Thyroid gland (tissue), 4 donors: ENCODE measurements around the gene MYEF2. TPM values are rescaled to one million over a fixed set of nuclear protein-coding genes. Genes with fewer than 3 reads are reported as not detected.

Source experiments
- DNase-seq, 2 donors: peaks; one replicate each; pipeline ENCODE4 v3.0.0-alpha.2; 2019
- H3K27ac ChIP-seq, 3 donors: fragments of 200-600 bp; sonication (generic); 1 replicate in 2 of 3; 2 replicates in 1 of 3; pipeline ENCODE4 v1.5.1; 2016 to 2019; ENCODE audit warnings: mild to moderate bottlenecking in 1 of 3, moderate library complexity in 1 of 3
- H3K27me3 ChIP-seq: fragments of 200-600 bp; sonication (generic); one replicate; pipeline ENCODE4 v1.5.1; 2019
- H3K36me3 ChIP-seq, 2 donors: fragments of 200-600 bp; sonication (generic); one replicate each; pipeline ENCODE4 v1.5.1; 2016 to 2019
- H3K4me1 ChIP-seq, 2 donors: fragments of 200-600 bp; sonication (generic); one replicate each; pipeline ENCODE4 v1.5.1; 2017 to 2019
- H3K4me3 ChIP-seq, 3 donors: fragments of 200-600 bp; sonication (generic); replicated peaks in 1 of 3; 1 replicate in 2 of 3; 2 replicates in 1 of 3; pipeline ENCODE4 v1.5.1; 2016; ENCODE audit warnings: mild to moderate bottlenecking in 1 of 3
- H3K9me3 ChIP-seq: fragments of 200-600 bp; sonication (generic); one replicate; pipeline ENCODE4 v1.5.1; 2017
- POLR2A ChIP-seq, 2 donors: fragments of 450-650 bp; IDR thresholded peaks; one replicate each; pipeline ENCODE4 v1.6.1; 2017; ENCODE audit warnings: antibody characterized with exemption in 2 of 2, mild to moderate bottlenecking in 2 of 2, moderate library complexity in 1 of 2
- WGBS, 2 donors: methylation state at CpG; one replicate each; pipeline ENCODE4 v1.1.5; 2017; 5-methylcytosine and 5-hydroxymethylcytosine counted together
- intact Hi-C: fragments of 100-400 bp; cut with DNase I; formaldehyde crosslinking; loops from one replicate; pipeline ENCODE4 v1.15.1; 2023
- total RNA-seq, 4 donors: library from RNA; depleted of rRNA; stranded (reverse); fragments of >200 nt; gene quantifications; one replicate each; pipeline ENCODE4 v1.2.3, GENCODE V29; 2016
- TF ChIP-seq, protein P1 (sequence below), 6 experiments: fragments of 200-600 bp in 3 of 6; fragments of 450-650 bp in 3 of 6; sonication (generic) in 3 of 6; IDR thresholded peaks; one replicate each; pipeline ENCODE4 v1.5.1; 2016 to 2019; ENCODE audit warnings: antibody characterized with exemption in 6 of 6, mild to moderate bottlenecking in 2 of 6, inconsistent platforms in 1 of 6, moderate library complexity in 1 of 6

Gene MYEF2, protein sequence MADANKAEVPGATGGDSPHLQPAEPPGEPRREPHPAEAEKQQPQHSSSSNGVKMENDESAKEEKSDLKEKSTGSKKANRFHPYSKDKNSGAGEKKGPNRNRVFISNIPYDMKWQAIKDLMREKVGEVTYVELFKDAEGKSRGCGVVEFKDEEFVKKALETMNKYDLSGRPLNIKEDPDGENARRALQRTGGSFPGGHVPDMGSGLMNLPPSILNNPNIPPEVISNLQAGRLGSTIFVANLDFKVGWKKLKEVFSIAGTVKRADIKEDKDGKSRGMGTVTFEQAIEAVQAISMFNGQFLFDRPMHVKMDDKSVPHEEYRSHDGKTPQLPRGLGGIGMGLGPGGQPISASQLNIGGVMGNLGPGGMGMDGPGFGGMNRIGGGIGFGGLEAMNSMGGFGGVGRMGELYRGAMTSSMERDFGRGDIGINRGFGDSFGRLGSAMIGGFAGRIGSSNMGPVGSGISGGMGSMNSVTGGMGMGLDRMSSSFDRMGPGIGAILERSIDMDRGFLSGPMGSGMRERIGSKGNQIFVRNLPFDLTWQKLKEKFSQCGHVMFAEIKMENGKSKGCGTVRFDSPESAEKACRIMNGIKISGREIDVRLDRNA
- 10 to 100 TPM in 3 of 4 donors, 1 to 10 TPM in 1; 6.4 to 19.4 (median 11.9) TPM for total RNA-seq

DNA sequence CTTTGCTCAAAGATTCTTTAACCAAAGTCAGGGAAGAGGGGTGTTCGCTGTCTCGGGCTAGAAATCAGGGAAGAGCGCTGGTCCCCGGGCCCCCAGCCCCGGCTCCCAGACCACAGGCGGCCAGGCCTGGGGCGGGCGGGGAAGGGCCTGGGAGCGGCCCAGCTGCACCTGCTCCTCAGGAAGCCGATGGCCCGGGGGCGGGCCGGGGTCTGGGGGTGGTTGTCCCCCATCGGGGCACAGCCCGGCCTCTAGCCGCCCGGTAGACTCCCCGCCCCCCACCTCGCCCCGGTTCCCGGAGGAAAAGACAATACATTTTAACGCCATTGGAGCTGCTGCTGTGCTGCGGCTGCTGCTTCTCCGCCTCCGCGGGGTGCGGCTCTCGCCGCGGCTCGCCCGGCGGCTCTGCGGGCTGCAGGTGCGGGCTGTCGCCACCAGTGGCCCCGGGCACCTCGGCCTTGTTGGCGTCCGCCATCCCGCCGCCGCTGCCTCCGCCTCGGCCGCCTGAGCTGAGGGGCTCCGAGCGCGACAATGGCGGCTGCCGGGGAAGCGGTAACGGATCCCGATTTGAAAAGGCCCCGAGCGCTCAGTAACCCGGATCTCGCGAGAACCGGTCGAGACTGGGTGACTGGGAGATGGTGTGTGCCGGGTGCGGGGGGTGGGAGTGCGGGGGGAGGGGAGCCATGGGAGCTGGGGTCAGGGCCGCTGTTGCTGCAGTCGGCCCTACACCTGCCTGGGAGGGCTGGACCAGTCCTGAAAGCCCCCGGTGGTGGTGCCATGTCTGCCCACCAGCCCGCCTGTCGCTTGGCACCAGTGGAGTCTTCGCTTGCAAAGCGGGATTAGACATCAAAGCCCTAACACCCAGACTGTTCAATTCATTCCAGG, at the start of gene MYEF2:
Gene MYEF2 (minus strand): TSS at position 530 of the 882 bp plus-strand sequence. CDS start 58 bp downstream, at position 472.
- 3 to 23% methylated on average over 9 to 26 of the region's 71 CpGs for WGBS, 2 donors
- Histone ChIP-seq H3K4me3 (peak within 1 kb of the TSS; percentile 5 to 70 (median 36)), H3K4me1 (peaks cover 0 to 12% of the 10 kb centered on the region in 2 donors), H3K27ac (no peak within 1 kb of the TSS), H3K27me3 (no peaks in the 10 kb centered on the region), H3K36me3 (no peaks in the 10 kb centered on the region), H3K9me3 (no peaks in the 10 kb centered on the region)
- TF ChIP-seq, protein P1, sequence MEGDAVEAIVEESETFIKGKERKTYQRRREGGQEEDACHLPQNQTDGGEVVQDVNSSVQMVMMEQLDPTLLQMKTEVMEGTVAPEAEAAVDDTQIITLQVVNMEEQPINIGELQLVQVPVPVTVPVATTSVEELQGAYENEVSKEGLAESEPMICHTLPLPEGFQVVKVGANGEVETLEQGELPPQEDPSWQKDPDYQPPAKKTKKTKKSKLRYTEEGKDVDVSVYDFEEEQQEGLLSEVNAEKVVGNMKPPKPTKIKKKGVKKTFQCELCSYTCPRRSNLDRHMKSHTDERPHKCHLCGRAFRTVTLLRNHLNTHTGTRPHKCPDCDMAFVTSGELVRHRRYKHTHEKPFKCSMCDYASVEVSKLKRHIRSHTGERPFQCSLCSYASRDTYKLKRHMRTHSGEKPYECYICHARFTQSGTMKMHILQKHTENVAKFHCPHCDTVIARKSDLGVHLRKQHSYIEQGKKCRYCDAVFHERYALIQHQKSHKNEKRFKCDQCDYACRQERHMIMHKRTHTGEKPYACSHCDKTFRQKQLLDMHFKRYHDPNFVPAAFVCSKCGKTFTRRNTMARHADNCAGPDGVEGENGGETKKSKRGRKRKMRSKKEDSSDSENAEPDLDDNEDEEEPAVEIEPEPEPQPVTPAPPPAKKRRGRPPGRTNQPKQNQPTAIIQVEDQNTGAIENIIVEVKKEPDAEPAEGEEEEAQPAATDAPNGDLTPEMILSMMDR (IDR thresholded peaks at IDR 0.05), result peak in 1 of 6 experiments; percentile 25
- TF ChIP-seq POLR2A (IDR thresholded peaks at IDR 0.05), result peak in 1 of 2 donors; percentile 14
- peak; percentile 66 to 76 for DNase-seq
- intact Hi-C loops, result no loop called here

DNA sequence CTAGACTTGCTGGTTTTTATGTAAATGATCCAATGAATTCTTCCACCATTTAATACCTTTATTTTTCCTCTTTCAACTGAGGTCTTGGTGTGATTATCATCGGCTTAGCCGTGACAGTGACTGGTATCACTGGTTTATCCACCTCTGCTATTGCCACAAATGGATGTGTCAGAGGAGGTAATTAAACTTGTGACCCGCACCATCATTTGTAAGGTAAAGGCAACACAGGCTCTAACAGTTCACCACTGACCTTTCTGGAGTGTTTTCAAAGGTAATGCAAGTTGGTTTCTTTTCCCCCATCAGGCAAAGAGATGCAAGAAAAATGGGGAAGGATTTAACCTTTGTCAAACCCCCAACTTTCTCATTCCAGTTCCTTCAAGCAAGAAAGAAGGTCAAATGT, 47.7 kb upstream of the MYEF2 start:
- Histone ChIP-seq H3K27me3 (no peaks in the 10 kb centered on the region), H3K9me3 (no peaks in the 10 kb centered on the region), H3K36me3 (no peaks in the 10 kb centered on the region), H3K27ac (no peak overlapping the region), H3K4me1 (peaks cover 6 to 7% of the 10 kb centered on the region in 2 donors), H3K4me3 (no peak overlapping the region)
- 49 to 60% methylated on average over 3 of the region's 3 CpGs for WGBS, 2 donors
- no peak for TF ChIP-seq POLR2A (IDR thresholded peaks at IDR 0.05)
- TF ChIP-seq, protein P1 (IDR thresholded peaks at IDR 0.05), result no peak
- intact Hi-C loops, result no loop called here
- no peak for DNase-seq

DNA sequence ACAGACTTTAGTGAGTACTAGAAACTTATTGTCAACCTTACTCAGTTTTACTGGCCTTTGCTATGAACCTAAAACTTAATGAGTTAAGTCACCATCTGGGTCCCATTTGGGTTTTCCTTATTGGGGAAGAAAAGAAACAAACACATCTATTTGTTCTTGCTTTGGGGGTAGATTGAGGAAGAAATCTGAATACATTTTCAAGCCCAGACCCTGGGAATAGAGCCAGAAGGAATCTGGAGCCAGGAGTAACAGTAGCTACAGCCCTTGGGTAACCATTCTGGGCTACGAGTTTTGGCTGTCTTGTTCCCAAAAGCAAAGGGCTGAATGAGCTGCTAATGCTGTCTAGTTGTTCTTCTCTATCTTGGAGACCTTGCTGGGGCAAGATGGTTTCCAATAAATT, 44.5 kb upstream of the MYEF2 start:
- DNase-seq, result no peak
- no peak overlapping the region for H3K27ac ChIP-seq

DNA sequence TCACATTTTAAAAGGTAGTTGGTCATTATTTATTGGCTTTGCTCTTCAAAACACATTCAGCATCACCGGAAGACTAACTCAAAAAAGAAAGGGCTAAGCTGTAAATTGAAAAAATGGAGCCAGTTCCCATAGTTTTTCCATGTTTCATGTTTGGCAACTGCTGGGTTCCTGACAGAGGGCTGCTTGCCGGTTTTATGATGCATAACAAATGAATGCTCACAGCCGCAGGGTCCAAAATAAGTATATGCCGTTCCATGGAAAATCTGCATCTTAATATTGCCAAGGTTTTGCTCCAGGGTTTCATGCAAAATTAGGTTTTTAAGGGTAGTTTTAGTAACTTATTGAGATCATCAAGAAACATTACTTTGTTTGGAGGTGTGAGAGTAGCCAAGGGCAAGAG, 43.8 kb upstream of the MYEF2 start:
- DNase-seq, result no peak
- no peaks in the 10 kb centered on the region for H3K9me3 ChIP-seq
- no peaks in the 10 kb centered on the region for H3K27me3 ChIP-seq
- 82 to 83% methylated on average over 4 of the region's 4 CpGs for WGBS, 2 donors
- H3K36me3 ChIP-seq, result no peaks in the 10 kb centered on the region
- TF ChIP-seq, protein P1 (IDR thresholded peaks at IDR 0.05), result no peak
- TF ChIP-seq POLR2A (IDR thresholded peaks at IDR 0.05), result no peak
- no peak overlapping the region for H3K27ac ChIP-seq
- peaks cover 6 to 10% of the 10 kb centered on the region in 2 donors for H3K4me1 ChIP-seq
- intact Hi-C loops, result no loop called here
- no peak overlapping the region for H3K4me3 ChIP-seq

More for the DNA sequence above, 44.5 kb upstream of the MYEF2 start:
- H3K9me3 ChIP-seq, result no peaks in the 10 kb centered on the region
- 50 to 64% methylated on average over 1 of the region's 1 CpG for WGBS, 2 donors
- H3K27me3 ChIP-seq, result no peaks in the 10 kb centered on the region
- no peaks in the 10 kb centered on the region for H3K36me3 ChIP-seq
- TF ChIP-seq, protein P1 (IDR thresholded peaks at IDR 0.05), result no peak
- no peak for TF ChIP-seq POLR2A (IDR thresholded peaks at IDR 0.05)
- H3K4me3 ChIP-seq, result no peak overlapping the region
- intact Hi-C loops, result no loop called here
- H3K4me1 ChIP-seq, result peaks cover 6 to 10% of the 10 kb centered on the region in 2 donors
